ENCODE data around the gene ST7L.

- TF ChIP-seq PKNOX1 (IDR thresholded peaks at IDR 0.05) (no peak), FOXM1 (IDR thresholded peaks at IDR 0.05; ENCODE audit: borderline replicate concordance) (no peak), L3MBTL2 (conservative IDR thresholded peaks at IDR 0.05) (no peak), FOXK2 (IDR thresholded peaks at IDR 0.05) (no peak), ELF4 (IDR thresholded peaks at IDR 0.05) (no peak), TARDBP (IDR thresholded peaks at IDR 0.05) (no peak), HDGF (IDR thresholded peaks at IDR 0.05; ENCODE audit: borderline replicate concordance) (no peak), SUZ12 (IDR thresholded peaks at IDR 0.05) (no peak), NFRKB (IDR thresholded peaks at IDR 0.05) (no peak), SP1 (IDR thresholded peaks at IDR 0.05) (no peak), FOXA1 (IDR thresholded peaks at IDR 0.05) (no peak), BHLHE40 (IDR thresholded peaks at IDR 0.05; ENCODE audit: borderline replicate concordance) (no peak)
These were observed 96.3 kb downstream of the ST7L start for GRCh38 chr1:112522621-112523020.

All from HEK293T (cell line).